Measurements from ENCODE around the gene APOBEC3F.
"Not testable (repeated sequence)": the region's sequence is repeated elsewhere in the genome, so short reads cannot be mapped to it uniquely, and the experiment has no call there.

The APOBEC3F gene

GRCh38 chr22:39016592-39016991 lies 24.1 kb upstream of the APOBEC3F start:
- Histone ChIP-seq H3K36me3 (ENCODE audit: insufficient read depth, low read length) (no peaks in the 10 kb centered on the region), H3K27me3 (ENCODE audit: insufficient read depth, low read length) (no peaks in the 10 kb centered on the region), H3K9ac (ENCODE audit: low read length) (no peak overlapping the region), H3K4me3 (ENCODE audit: low read depth, low read length, poor library complexity, severe bottlenecking) (no peak overlapping the region), H3K9me2 (ENCODE audit: low read depth, low read length) (no peaks in the 10 kb centered on the region), H3K9me3 (ENCODE audit: low read length) (no peaks in the 10 kb centered on the region), H3F3A (ENCODE audit: insufficient read depth, low read length) (no peaks in the 10 kb centered on the region), H3K79me2 (ENCODE audit: insufficient read depth, low read length) (no peaks in the 10 kb centered on the region), H2AFZ (ENCODE audit: low read length) (no peak overlapping the region), H3K4me1 (ENCODE audit: insufficient read depth, low read length, severe bottlenecking) (no peaks in the 10 kb centered on the region), H4K20me1 (ENCODE audit: insufficient read depth, low read length) (no peaks in the 10 kb centered on the region), H3K27ac (ENCODE audit: low read depth, low read length, poor library complexity, severe bottlenecking) (no peak overlapping the region), H3K4me2 (ENCODE audit: low read length) (no peak overlapping the region)
- TF ChIP-seq EZH2 (IDR thresholded peaks at IDR 0.05; ENCODE audit: borderline replicate concordance, low read length) (no peak), CTCF (IDR thresholded peaks at IDR 0.05; ENCODE audit: low read length) (no peak)

GRCh38 chr22:39017596-39018365 lies 22.9 kb upstream of the APOBEC3F start:
- no peaks in the 10 kb centered on the region for H3K4me1 ChIP-seq (ENCODE audit: insufficient read depth, low read length, severe bottlenecking)
- H3K9ac ChIP-seq (ENCODE audit: low read length): no peak overlapping the region
- no peak for TF ChIP-seq EZH2 (IDR thresholded peaks at IDR 0.05; ENCODE audit: borderline replicate concordance, low read length)
- no peak for TF ChIP-seq CTCF (IDR thresholded peaks at IDR 0.05; ENCODE audit: low read length)
- no peaks in the 10 kb centered on the region for H3K9me3 ChIP-seq (ENCODE audit: low read length)
- no peak overlapping the region for H3K4me3 ChIP-seq (ENCODE audit: low read depth, low read length, poor library complexity, severe bottlenecking)
- H3K27me3 ChIP-seq (ENCODE audit: insufficient read depth, low read length): no peaks in the 10 kb centered on the region
- H3K4me2 ChIP-seq (ENCODE audit: low read length): no peak overlapping the region
- no peak overlapping the region for H3K27ac ChIP-seq (ENCODE audit: low read depth, low read length, poor library complexity, severe bottlenecking)
- no peaks in the 10 kb centered on the region for H3K9me2 ChIP-seq (ENCODE audit: low read depth, low read length)
- no peaks in the 10 kb centered on the region for H4K20me1 ChIP-seq (ENCODE audit: insufficient read depth, low read length)
- no peak overlapping the region for H2AFZ ChIP-seq (ENCODE audit: low read length)
- H3F3A ChIP-seq (ENCODE audit: insufficient read depth, low read length): no peaks in the 10 kb centered on the region
- H3K36me3 ChIP-seq (ENCODE audit: insufficient read depth, low read length): no peaks in the 10 kb centered on the region
- H3K79me2 ChIP-seq (ENCODE audit: insufficient read depth, low read length): no peaks in the 10 kb centered on the region

- H2AFZ ChIP-seq (ENCODE audit: low read length); H3K4me1 ChIP-seq (ENCODE audit: insufficient read depth, low read length, severe bottlenecking); H3K27me3 ChIP-seq (ENCODE audit: insufficient read depth, low read length); H3K4me3 ChIP-seq (ENCODE audit: low read depth, low read length, poor library complexity, severe bottlenecking); H3K4me2 ChIP-seq (ENCODE audit: low read length); H3K9me2 ChIP-seq (ENCODE audit: low read depth, low read length); H3K9me3 ChIP-seq (ENCODE audit: low read length); H3K27ac ChIP-seq (ENCODE audit: low read depth, low read length, poor library complexity, severe bottlenecking); H4K20me1 ChIP-seq (ENCODE audit: insufficient read depth, low read length); H3K79me2 ChIP-seq (ENCODE audit: insufficient read depth, low read length); H3K9ac ChIP-seq (ENCODE audit: low read length); H3K36me3 ChIP-seq (ENCODE audit: insufficient read depth, low read length); H3F3A ChIP-seq (ENCODE audit: insufficient read depth, low read length): not testable (repeated sequence)
These were observed 20.5 kb upstream of the APOBEC3F start for GRCh38 chr22:39020021-39020651.
